ENCODE data around the gene ABCA3. TPM values are rescaled to one million over a fixed set of nuclear protein-coding genes. Genes with fewer than 3 reads are reported as not detected.

Gene ABCA3
- total and polyA plus RNA-seq, 3 experiments from 2014 or later: 4.1 to 7.9 (median 7.0) TPM

DNA sequence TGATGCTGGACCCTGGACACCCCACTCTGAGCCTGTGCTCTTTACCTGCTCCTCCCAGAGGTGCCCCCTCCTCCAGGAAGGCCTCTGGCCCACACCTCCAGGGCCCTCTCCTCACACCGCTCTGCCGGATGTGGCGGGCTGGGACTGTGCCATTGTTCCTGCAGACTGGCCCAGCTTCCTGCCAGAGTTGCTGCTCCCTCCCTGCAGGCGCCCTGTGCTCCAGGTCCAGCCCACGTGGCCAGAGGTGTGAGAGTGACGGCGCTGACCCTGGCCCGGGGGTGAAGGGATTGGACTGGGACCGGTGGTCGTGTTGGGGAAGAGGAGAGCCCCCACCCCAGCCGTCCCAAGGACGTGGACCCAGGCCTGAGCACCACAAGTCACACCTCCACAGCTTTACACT, 111.4 kb downstream of the ABCA3 start:
- no peak overlapping the region for H3K27ac ChIP-seq (ENCODE audit: low read depth, low read length)

DNA sequence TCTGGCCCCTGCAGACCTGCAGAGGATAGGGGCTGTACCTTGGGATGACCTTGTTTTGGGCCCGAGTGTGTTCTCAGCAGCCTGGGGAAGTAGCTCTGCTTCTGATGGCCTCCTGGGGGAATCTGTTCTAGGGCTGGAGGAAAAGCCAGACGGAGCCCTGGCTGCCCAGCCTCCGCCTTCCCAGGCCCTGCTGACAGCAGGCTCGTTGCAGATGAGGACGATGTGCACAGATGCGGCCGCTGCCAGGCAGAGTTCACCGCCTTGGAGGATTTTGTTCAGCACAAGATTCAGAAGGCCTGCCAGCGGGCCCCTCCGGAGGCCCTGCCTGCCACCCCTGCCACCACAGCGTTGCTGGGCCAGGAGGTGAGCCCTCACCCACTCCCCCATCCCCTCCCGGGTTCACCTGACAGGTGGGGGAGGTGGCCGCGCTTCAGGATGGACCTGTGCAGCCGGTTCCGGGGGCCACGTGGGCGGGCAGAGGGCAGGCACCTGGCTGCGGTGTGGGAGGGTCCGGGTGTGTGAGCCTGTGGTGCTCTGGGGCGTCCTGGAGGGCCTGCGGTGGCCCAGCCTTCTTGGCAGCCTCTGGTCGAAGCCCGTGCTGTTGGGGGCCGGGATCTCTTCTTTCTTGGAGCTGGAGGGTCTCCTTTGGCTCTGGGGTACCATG, 112.2 kb downstream of the ABCA3 start:
- peaks cover 9 to 29% (median 17%) of the 10 kb centered on the region in 3 donors for H3K4me1 Mint-ChIP-seq
- peak in 1 of 5 donors; percentile 39 for DNase-seq
- Histone ChIP-seq H3K9me3 (ENCODE audit: low read length) (no peaks in the 10 kb centered on the region), H3K4me3 (ENCODE audit: low read length) (no peak overlapping the region), H3K27ac (ENCODE audit: low read depth, low read length) (no peak overlapping the region), H3K27me3 (ENCODE audit: insufficient read depth, low read length, poor library complexity, severe bottlenecking) (no peaks in the 10 kb centered on the region), H3K36me3 (ENCODE audit: insufficient read depth, low read length) (peaks cover 10% of the 10 kb centered on the region), H3K4me1 (ENCODE audit: insufficient read depth, low read length) (peaks cover 11% of the 10 kb centered on the region)
- ChIA-PET POLR2A (interaction anchor here (0.6 kb wide), 1 partner anchor 60 kb away, joined by 3 read pairs; no protein-coding TSS in a partner anchor), CTCF (interaction anchor here (0.7 kb wide), 1 partner anchor 24 kb away, joined by 3 read pairs; no protein-coding TSS in a partner anchor)
- H3K36me3 Mint-ChIP-seq: peaks cover 0 to 48% (median 0%) of the 10 kb centered on the region in 3 donors
- peak overlapping the region in 1 of 8 donors; percentile 38 for H3K27ac Mint-ChIP-seq
- no peaks in the 10 kb centered on the region for H3K9me3 Mint-ChIP-seq
- no peaks in the 10 kb centered on the region for H3K27me3 Mint-ChIP-seq
- H3K4me3 Mint-ChIP-seq: no peak overlapping the region

More for the DNA sequence above, 111.4 kb downstream of the ABCA3 start:
- Mint-ChIP-seq H3K36me3 (peaks cover 0 to 54% (median 0%) of the 10 kb centered on the region in 3 donors), H3K4me1 (peaks cover 8 to 25% (median 15%) of the 10 kb centered on the region in 3 donors), H3K27ac (no peak overlapping the region), H3K27me3 (no peaks in the 10 kb centered on the region), H3K9me3 (no peaks in the 10 kb centered on the region), H3K4me3 (no peak overlapping the region)
- H3K27me3 ChIP-seq (ENCODE audit: insufficient read depth, low read length, poor library complexity, severe bottlenecking): no peaks in the 10 kb centered on the region
- no peak overlapping the region for H3K4me3 ChIP-seq (ENCODE audit: low read length)
- no peaks in the 10 kb centered on the region for H3K9me3 ChIP-seq (ENCODE audit: low read length)
- ChIA-PET CTCF (interaction anchor here (1.0 kb wide), 1 partner anchor 34 kb away, joined by 3 read pairs; no protein-coding TSS in a partner anchor), POLR2A (no interaction called here)
- DNase-seq: no peak
- peaks cover 11% of the 10 kb centered on the region for H3K4me1 ChIP-seq (ENCODE audit: insufficient read depth, low read length)
- H3K36me3 ChIP-seq (ENCODE audit: insufficient read depth, low read length): peaks cover 10% of the 10 kb centered on the region

DNA sequence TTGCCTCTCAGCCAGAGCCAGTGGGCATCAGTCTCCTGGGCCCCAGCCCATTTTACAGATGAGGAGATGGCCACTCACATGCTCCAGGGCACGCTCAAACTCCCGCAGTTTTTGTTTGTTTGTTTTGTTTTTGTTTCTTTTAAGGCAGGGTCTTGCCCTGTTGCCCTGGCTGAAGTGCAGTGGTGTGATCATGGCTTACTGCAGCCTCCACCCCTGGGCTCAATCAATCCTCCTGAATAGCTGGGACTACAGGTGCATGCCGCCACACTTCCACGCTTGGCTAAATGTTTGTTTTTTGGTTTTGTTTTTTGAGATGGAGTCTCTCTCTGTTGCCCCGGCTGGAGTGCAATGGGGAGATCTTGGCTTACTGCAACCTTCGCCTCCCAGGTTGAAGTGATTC, 113.6 kb downstream of the ABCA3 start:
- Histone ChIP-seq H3K36me3 (ENCODE audit: insufficient read depth, low read length) (peaks cover 10% of the 10 kb centered on the region), H3K4me3 (ENCODE audit: low read length) (no peak overlapping the region), H3K4me1 (ENCODE audit: insufficient read depth, low read length) (peaks cover 11% of the 10 kb centered on the region), H3K9me3 (ENCODE audit: low read length) (no peaks in the 10 kb centered on the region), H3K27me3 (ENCODE audit: insufficient read depth, low read length, poor library complexity, severe bottlenecking) (no peaks in the 10 kb centered on the region), H3K27ac (ENCODE audit: low read depth, low read length) (no peak overlapping the region)
- ChIA-PET CTCF (no interaction called here), POLR2A (no interaction called here)
- peaks cover 9 to 32% (median 17%) of the 10 kb centered on the region in 3 donors for H3K4me1 Mint-ChIP-seq
- H3K27ac Mint-ChIP-seq: peak overlapping the region in 3 of 8 donors; percentile 30 to 68 (median 61)
- peaks cover 0 to 42% (median 0%) of the 10 kb centered on the region in 3 donors for H3K36me3 Mint-ChIP-seq
- H3K4me3 Mint-ChIP-seq: peak overlapping the region in 3 of 7 donors; percentile 44 to 56 (median 47)
- H3K9me3 Mint-ChIP-seq: no peaks in the 10 kb centered on the region
- no peak for DNase-seq
- no peaks in the 10 kb centered on the region for H3K27me3 Mint-ChIP-seq

DNA sequence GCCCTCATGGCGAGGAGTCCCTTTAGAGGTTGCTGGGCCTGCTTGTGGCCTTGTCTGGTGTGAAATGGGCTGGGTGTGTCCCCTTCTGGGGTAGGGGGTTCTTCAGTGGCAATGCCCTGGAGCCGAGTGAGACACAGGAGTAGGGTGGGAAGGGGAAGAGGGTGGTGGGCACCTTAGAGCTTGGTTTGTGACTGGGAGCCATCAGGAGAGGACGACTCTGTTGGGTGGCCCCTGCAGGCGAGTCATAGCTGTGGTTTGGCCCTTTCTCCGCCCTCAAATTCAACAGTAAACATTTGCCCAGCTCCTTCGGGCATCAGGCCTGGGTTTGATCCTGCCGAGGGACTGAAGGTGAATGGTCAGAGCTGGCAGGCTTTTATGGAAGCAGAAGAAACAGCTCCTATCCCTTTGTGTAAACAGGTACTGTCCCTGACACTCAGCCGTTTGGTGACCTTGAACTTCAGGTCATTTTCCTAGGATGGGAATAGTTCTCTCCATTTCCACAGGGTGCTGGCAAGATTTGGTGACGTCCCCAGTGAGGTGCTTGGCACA, 114.2 kb downstream of the ABCA3 start:
- Mint-ChIP-seq H3K4me3 (peak overlapping the region in 5 of 7 donors; percentile 33 to 85 (median 52)), H3K4me1 (peaks cover 9 to 32% (median 17%) of the 10 kb centered on the region in 3 donors), H3K27ac (peak overlapping the region in 3 of 8 donors; percentile 30 to 68 (median 38)), H3K9me3 (no peaks in the 10 kb centered on the region), H3K27me3 (no peaks in the 10 kb centered on the region), H3K36me3 (peaks cover 0 to 36% (median 0%) of the 10 kb centered on the region in 3 donors)
- H3K27ac ChIP-seq (ENCODE audit: low read depth, low read length): no peak overlapping the region
- POLR2A ChIA-PET: no interaction called here
- H3K27me3 ChIP-seq (ENCODE audit: insufficient read depth, low read length, poor library complexity, severe bottlenecking): no peaks in the 10 kb centered on the region
- H3K36me3 ChIP-seq (ENCODE audit: insufficient read depth, low read length): peaks cover 10% of the 10 kb centered on the region
- CTCF ChIA-PET: no interaction called here
- H3K4me3 ChIP-seq (ENCODE audit: low read length): no peak overlapping the region
- DNase-seq: no peak
- H3K4me1 ChIP-seq (ENCODE audit: insufficient read depth, low read length): peaks cover 11% of the 10 kb centered on the region
- H3K9me3 ChIP-seq (ENCODE audit: low read length): no peaks in the 10 kb centered on the region

Other genes starting within 250 kb of the ABCA3 start
- gene PKD1, start 204.8 kb downstream of the ABCA3 start, total RNA-seq: 10 to 100 TPM; 58.9 to 66.2 TPM
- 9.9 TPM for gene PKD1, start 204.8 kb downstream of the ABCA3 start, polyA plus RNA-seq
- under 1 TPM; 0.20 to 0.55 TPM for gene RAB26, start 192.1 kb downstream of the ABCA3 start, total RNA-seq
- 0.75 TPM for gene RAB26, start 192.1 kb downstream of the ABCA3 start, polyA plus RNA-seq
- gene TRAF7, start 184.9 kb downstream of the ABCA3 start, total RNA-seq: 100 to 1,000 TPM; 102 to 106 TPM
- 7.3 TPM for gene TRAF7, start 184.9 kb downstream of the ABCA3 start, polyA plus RNA-seq
- under 1 TPM; 0.13 to 0.24 TPM for gene CASKIN1, start 144.1 kb downstream of the ABCA3 start, total RNA-seq
- not detected for gene CASKIN1, start 144.1 kb downstream of the ABCA3 start, polyA plus RNA-seq
- gene MLST8, start 135.3 kb downstream of the ABCA3 start, total RNA-seq: 10 to 100 TPM; 75.4 to 76.8 TPM
- 30.8 TPM for gene MLST8, start 135.3 kb downstream of the ABCA3 start, polyA plus RNA-seq
- 10 to 100 TPM in 1 of 2 experiments, 1 to 10 TPM in 1; 8.4 to 10.9 TPM for gene BRICD5, start 129.9 kb downstream of the ABCA3 start, total RNA-seq
- gene BRICD5, start 129.9 kb downstream of the ABCA3 start, polyA plus RNA-seq: 0.14 TPM
- gene PGP, start 125.9 kb downstream of the ABCA3 start, total RNA-seq: 10 to 100 TPM; 27.3 to 30.9 TPM
- 14.7 TPM for gene PGP, start 125.9 kb downstream of the ABCA3 start, polyA plus RNA-seq
- gene E4F1, start 117.1 kb downstream of the ABCA3 start, total RNA-seq: 10 to 100 TPM; 28.9 to 29.8 TPM
- gene E4F1, start 117.1 kb downstream of the ABCA3 start, polyA plus RNA-seq: 16.5 TPM
- gene DNASE1L2, start 104.3 kb downstream of the ABCA3 start, total RNA-seq: 1 to 10 TPM; 1.4 to 1.5 TPM
- gene DNASE1L2, start 104.3 kb downstream of the ABCA3 start, polyA plus RNA-seq: not detected
- 10 to 100 TPM; 30.3 to 33.1 TPM for gene ECI1, start 89.1 kb downstream of the ABCA3 start, total RNA-seq
- 45.9 TPM for gene ECI1, start 89.1 kb downstream of the ABCA3 start, polyA plus RNA-seq
- 100 to 1,000 TPM; 367 to 382 TPM for gene RNPS1, start 72.6 kb downstream of the ABCA3 start, total RNA-seq
- gene RNPS1, start 72.6 kb downstream of the ABCA3 start, polyA plus RNA-seq: 312 TPM
- gene CCNF, start 88.7 kb upstream of the ABCA3 start, total RNA-seq: 10 to 100 TPM; 30.5 to 30.8 TPM
- 2.6 TPM for gene CCNF, start 88.7 kb upstream of the ABCA3 start, polyA plus RNA-seq
- gene TEDC2, start 119.4 kb upstream of the ABCA3 start, total RNA-seq: 10 to 100 TPM; 32.1 to 34.2 TPM
- 0.56 TPM for gene TEDC2, start 119.4 kb upstream of the ABCA3 start, polyA plus RNA-seq
- not detected for gene NTN3, start 130.6 kb upstream of the ABCA3 start, total RNA-seq
- not detected for gene NTN3, start 130.6 kb upstream of the ABCA3 start, polyA plus RNA-seq
- gene TBC1D24, start 134.4 kb upstream of the ABCA3 start, total RNA-seq: 10 to 100 TPM; 28.3 to 32.7 TPM
- 3.5 TPM for gene TBC1D24, start 134.4 kb upstream of the ABCA3 start, polyA plus RNA-seq
- 100 to 1,000 TPM; 154 to 157 TPM for gene ATP6V0C, start 173.2 kb upstream of the ABCA3 start, total RNA-seq
- 101 TPM for gene ATP6V0C, start 173.2 kb upstream of the ABCA3 start, polyA plus RNA-seq
- 10 to 100 TPM; 34.1 to 35.5 TPM for gene AMDHD2, start 179.6 kb upstream of the ABCA3 start, total RNA-seq
- gene AMDHD2, start 179.6 kb upstream of the ABCA3 start, polyA plus RNA-seq: 21.2 TPM
- gene CEMP1, start 190.7 kb upstream of the ABCA3 start, total RNA-seq: under 1 TPM in 1 of 2 experiments, not detected in 1; 0.16 TPM
- 3.3 TPM for gene CEMP1, start 190.7 kb upstream of the ABCA3 start, polyA plus RNA-seq
- 10 to 100 TPM; 56.8 to 58.5 TPM for gene PDPK1, start 197.3 kb upstream of the ABCA3 start, total RNA-seq
- gene PDPK1, start 197.3 kb upstream of the ABCA3 start, polyA plus RNA-seq: 46.2 TPM